Measurements from ENCODE around the gene DNMBP.
"Not testable (repeated sequence)": the region's sequence is repeated elsewhere in the genome, so short reads cannot be mapped to it uniquely, and the experiment has no call there.

Gene DNMBP

DNA sequence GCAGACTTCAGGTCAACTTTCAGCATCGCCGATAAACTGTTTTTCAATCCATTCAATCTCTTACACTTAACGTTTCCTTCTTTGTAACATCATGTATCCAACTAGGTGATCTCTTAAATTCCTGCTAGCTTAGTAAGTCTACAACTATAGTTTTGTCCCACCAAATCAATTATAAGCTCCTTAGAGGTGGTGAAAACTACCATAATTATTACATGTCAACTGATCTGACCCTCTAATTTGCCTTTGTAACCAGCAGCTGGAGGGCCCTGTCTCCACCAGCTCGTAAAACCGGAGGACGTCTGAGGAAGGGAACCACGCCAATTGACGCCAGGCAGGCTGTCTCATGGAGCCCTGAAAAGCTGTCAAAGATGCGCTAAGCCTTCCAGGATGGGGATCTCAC lies 113.9 kb downstream of the DNMBP start:
- WGBS, 2 donors (ENCODE audit: extremely low coverage in 2 of 2, insufficient read length in 2 of 2, insufficient replicate concordance in 1 of 2) = 83% methylated on average over 1 of the region's 9 CpGs; no CpG with 5 or more reads in 1 of the 2 donors

DNA sequence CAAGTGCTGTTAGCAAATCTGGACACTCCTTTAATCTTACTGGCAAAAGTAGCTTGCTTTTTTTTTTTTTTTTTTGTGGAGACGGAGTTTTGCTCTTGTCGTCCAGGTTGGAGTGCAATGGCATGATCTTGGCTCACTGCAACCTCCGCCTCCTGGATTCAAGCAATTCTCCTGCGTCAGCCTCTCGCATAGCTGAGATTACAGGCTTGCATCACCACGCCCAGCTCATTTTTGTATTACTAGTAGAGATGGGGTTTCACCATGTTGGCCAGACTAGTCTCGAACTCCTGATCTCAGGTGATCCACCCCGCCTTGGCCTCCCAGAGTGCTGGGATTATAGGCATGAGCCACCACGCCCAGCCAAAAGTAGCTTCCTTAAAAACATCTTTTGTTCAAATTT lies 114.7 kb downstream of the DNMBP start:
- not testable (repeated sequence) for H3K4me2 ChIP-seq (ENCODE audit: insufficient read depth, low read length, poor library complexity, severe bottlenecking); H3K4me1 ChIP-seq (ENCODE audit: control insufficient read depth in 2 of 2, insufficient read depth in 1 of 2, low read depth in 1 of 2, low read length in 2 of 2); H4K91ac ChIP-seq (ENCODE audit: low read depth, low read length, poor library complexity); H3K79me1 ChIP-seq (ENCODE audit: low read depth, low read length); H2BK12ac ChIP-seq (ENCODE audit: low read length); H3K9ac ChIP-seq (ENCODE audit: low read depth, low read length, poor library complexity); H2BK15ac ChIP-seq (ENCODE audit: low read length); H3K9me3 ChIP-seq (replicated peaks in 1 of 2; ENCODE audit: control insufficient read depth in 2 of 2, insufficient read depth in 1 of 2, low read depth in 1 of 2, low read length in 2 of 2); H2BK120ac ChIP-seq (ENCODE audit: low read depth, low read length); DNase-seq (ENCODE audit: low spot score); H3K4ac ChIP-seq (ENCODE audit: low read length); H2AFZ ChIP-seq (ENCODE audit: low read length); H3K27me3 ChIP-seq (ENCODE audit: control insufficient read depth in 3 of 3, insufficient read depth in 3 of 3, low read depth in 1 of 3, low read length in 3 of 3); H3K18ac ChIP-seq (ENCODE audit: low read length); H3K14ac ChIP-seq (ENCODE audit: low read length); H2BK5ac ChIP-seq (ENCODE audit: low read length); H3K27ac ChIP-seq (replicated peaks; ENCODE audit: low read length); H4K8ac ChIP-seq (ENCODE audit: low read depth, low read length); H2AK5ac ChIP-seq (ENCODE audit: low read depth, low read length); H3K4me3 ChIP-seq (ENCODE audit: low read length in 2 of 2); H3K23ac ChIP-seq (ENCODE audit: low read depth, low read length, poor library complexity)
- WGBS, 2 donors (ENCODE audit: extremely low coverage in 2 of 2, insufficient read length in 2 of 2, insufficient replicate concordance in 1 of 2) = no CpG with 5 or more reads among the region's 9 CpGs
- peaks cover 56 to 83% of the 10 kb centered on the region in 2 donors for H3K36me3 ChIP-seq (replicated peaks in 1 of 2; ENCODE audit: control insufficient read depth in 2 of 2, insufficient read depth in 2 of 2, low read length in 2 of 2)

More for the DNA sequence above, 113.9 kb downstream of the DNMBP start:
- Histone ChIP-seq H3K9ac (ENCODE audit: low read depth, low read length, poor library complexity) (no peak overlapping the region), H2BK5ac (ENCODE audit: low read length) (no peak overlapping the region), H2BK15ac (ENCODE audit: low read length) (no peak overlapping the region), H3K4me1 (ENCODE audit: control insufficient read depth in 2 of 2, insufficient read depth in 1 of 2, low read depth in 1 of 2, low read length in 2 of 2) (peaks cover 0 to 1% of the 10 kb centered on the region in 2 donors), H2AFZ (ENCODE audit: low read length) (no peak overlapping the region), H3K27ac (replicated peaks; ENCODE audit: low read length) (no peak overlapping the region), H2AK5ac (ENCODE audit: low read depth, low read length) (no peak overlapping the region), H3K9me3 (replicated peaks in 1 of 2; ENCODE audit: control insufficient read depth in 2 of 2, insufficient read depth in 1 of 2, low read depth in 1 of 2, low read length in 2 of 2) (peaks cover 0 to 2% of the 10 kb centered on the region in 2 donors), H4K91ac (ENCODE audit: low read depth, low read length, poor library complexity) (no peak overlapping the region), H3K14ac (ENCODE audit: low read length) (no peak overlapping the region), H3K36me3 (replicated peaks in 1 of 2; ENCODE audit: control insufficient read depth in 2 of 2, insufficient read depth in 2 of 2, low read length in 2 of 2) (peaks cover 54 to 83% of the 10 kb centered on the region in 2 donors), H3K79me1 (ENCODE audit: low read depth, low read length) (no peaks in the 10 kb centered on the region), H3K4ac (ENCODE audit: low read length) (no peak overlapping the region), H2BK12ac (ENCODE audit: low read length) (no peak overlapping the region), H3K4me3 (ENCODE audit: low read length in 2 of 2) (peak overlapping the region in 1 of 2 donors; percentile 13), H3K23ac (ENCODE audit: low read depth, low read length, poor library complexity) (no peak overlapping the region), H3K18ac (ENCODE audit: low read length) (no peak overlapping the region), H3K27me3 (ENCODE audit: control insufficient read depth in 3 of 3, insufficient read depth in 3 of 3, low read depth in 1 of 3, low read length in 3 of 3) (no peaks in the 10 kb centered on the region), H3K4me2 (ENCODE audit: insufficient read depth, low read length, poor library complexity, severe bottlenecking) (no peak overlapping the region), H2BK120ac (ENCODE audit: low read depth, low read length) (no peak overlapping the region), H4K8ac (ENCODE audit: low read depth, low read length) (no peak overlapping the region)
- no peak for DNase-seq (ENCODE audit: low spot score)

DNA sequence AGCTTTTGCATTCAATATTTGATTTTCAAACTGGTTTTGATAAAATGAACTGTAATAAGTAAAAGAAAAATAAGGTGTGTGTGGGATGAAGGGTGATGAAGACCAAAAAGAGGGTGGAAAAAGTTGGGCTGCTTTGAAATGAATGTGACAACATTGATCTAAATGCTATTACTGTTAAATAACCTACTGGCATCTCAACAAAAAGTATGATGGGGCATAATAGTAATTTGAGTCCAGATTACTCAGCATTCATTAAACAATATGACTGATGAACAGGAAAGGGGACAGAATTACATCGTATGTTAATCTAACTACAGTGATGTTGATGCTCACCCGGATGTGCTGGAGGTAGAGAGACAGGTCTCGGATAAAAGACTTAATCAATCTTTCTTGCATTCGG lies 115.1 kb downstream of the DNMBP start:
- H4K91ac ChIP-seq (ENCODE audit: low read depth, low read length, poor library complexity) = no peak overlapping the region
- peaks cover 0 to 1% of the 10 kb centered on the region in 2 donors for H3K4me1 ChIP-seq (ENCODE audit: control insufficient read depth in 2 of 2, insufficient read depth in 1 of 2, low read depth in 1 of 2, low read length in 2 of 2)
- no peaks in the 10 kb centered on the region for H3K79me1 ChIP-seq (ENCODE audit: low read depth, low read length)
- no peak overlapping the region for H3K4me2 ChIP-seq (ENCODE audit: insufficient read depth, low read length, poor library complexity, severe bottlenecking)
- H3K4me3 ChIP-seq (ENCODE audit: low read length in 2 of 2) = no peak overlapping the region
- H4K8ac ChIP-seq (ENCODE audit: low read depth, low read length) = no peak overlapping the region
- H3K9me3 ChIP-seq (replicated peaks in 1 of 2; ENCODE audit: control insufficient read depth in 2 of 2, insufficient read depth in 1 of 2, low read depth in 1 of 2, low read length in 2 of 2) = peaks cover 0 to 4% of the 10 kb centered on the region in 2 donors
- no peak overlapping the region for H3K4ac ChIP-seq (ENCODE audit: low read length)
- H3K27ac ChIP-seq (replicated peaks; ENCODE audit: low read length) = no peak overlapping the region
- H3K18ac ChIP-seq (ENCODE audit: low read length) = no peak overlapping the region
- H2BK120ac ChIP-seq (ENCODE audit: low read depth, low read length) = no peak overlapping the region
- no peak overlapping the region for H2BK15ac ChIP-seq (ENCODE audit: low read length)
- no peak overlapping the region for H3K9ac ChIP-seq (ENCODE audit: low read depth, low read length, poor library complexity)
- H3K14ac ChIP-seq (ENCODE audit: low read length) = no peak overlapping the region
- H3K27me3 ChIP-seq (ENCODE audit: control insufficient read depth in 3 of 3, insufficient read depth in 3 of 3, low read depth in 1 of 3, low read length in 3 of 3) = no peaks in the 10 kb centered on the region
- no peak overlapping the region for H2AFZ ChIP-seq (ENCODE audit: low read length)
- peaks cover 56 to 83% of the 10 kb centered on the region in 2 donors for H3K36me3 ChIP-seq (replicated peaks in 1 of 2; ENCODE audit: control insufficient read depth in 2 of 2, insufficient read depth in 2 of 2, low read length in 2 of 2)
- H3K23ac ChIP-seq (ENCODE audit: low read depth, low read length, poor library complexity) = no peak overlapping the region
- no peak overlapping the region for H2AK5ac ChIP-seq (ENCODE audit: low read depth, low read length)
- H2BK12ac ChIP-seq (ENCODE audit: low read length) = no peak overlapping the region
- DNase-seq (ENCODE audit: low spot score) = no peak
- no CpG with 5 or more reads among the region's 4 CpGs for WGBS, 2 donors (ENCODE audit: extremely low coverage in 2 of 2, insufficient read length in 2 of 2, insufficient replicate concordance in 1 of 2)
- H2BK5ac ChIP-seq (ENCODE audit: low read length) = no peak overlapping the region

DNA sequence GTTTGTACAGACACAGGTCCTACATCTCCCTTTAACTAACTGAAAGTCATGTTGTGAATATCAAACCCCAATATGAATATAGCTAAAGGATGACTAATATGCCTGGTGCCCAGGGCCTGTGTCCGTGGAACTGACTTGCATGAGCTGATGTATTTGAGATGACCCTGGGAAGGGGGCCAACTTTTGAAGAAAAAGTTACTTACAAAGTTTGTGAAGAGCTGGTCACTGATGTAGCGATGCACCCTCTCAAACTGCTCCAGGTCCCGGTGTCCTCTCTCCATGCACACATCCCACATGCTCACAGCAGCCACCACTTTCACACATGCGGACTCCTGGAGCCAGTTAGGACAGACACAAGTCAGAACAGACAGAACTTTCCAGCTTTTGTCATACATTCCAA lies 121.1 kb downstream of the DNMBP start:
- Histone ChIP-seq H3K4ac (ENCODE audit: low read length) (no peak overlapping the region), H3K27me3 (ENCODE audit: control insufficient read depth in 3 of 3, insufficient read depth in 3 of 3, low read depth in 1 of 3, low read length in 3 of 3) (peaks cover 0 to 2% (median 0%) of the 10 kb centered on the region in 3 experiments), H4K8ac (ENCODE audit: low read depth, low read length) (no peak overlapping the region), H4K91ac (ENCODE audit: low read depth, low read length, poor library complexity) (no peak overlapping the region), H2AFZ (ENCODE audit: low read length) (no peak overlapping the region), H3K36me3 (replicated peaks in 1 of 2; ENCODE audit: control insufficient read depth in 2 of 2, insufficient read depth in 2 of 2, low read length in 2 of 2) (peaks cover 48 to 82% of the 10 kb centered on the region in 2 donors), H3K9ac (ENCODE audit: low read depth, low read length, poor library complexity) (no peak overlapping the region), H3K4me1 (ENCODE audit: control insufficient read depth in 2 of 2, insufficient read depth in 1 of 2, low read depth in 1 of 2, low read length in 2 of 2) (no peaks in the 10 kb centered on the region), H3K4me3 (ENCODE audit: low read length in 2 of 2) (no peak overlapping the region), H2BK15ac (ENCODE audit: low read length) (no peak overlapping the region), H2BK12ac (ENCODE audit: low read length) (no peak overlapping the region), H3K79me1 (ENCODE audit: low read depth, low read length) (no peaks in the 10 kb centered on the region), H2BK5ac (ENCODE audit: low read length) (no peak overlapping the region), H3K14ac (ENCODE audit: low read length) (no peak overlapping the region), H3K18ac (ENCODE audit: low read length) (no peak overlapping the region), H3K4me2 (ENCODE audit: insufficient read depth, low read length, poor library complexity, severe bottlenecking) (no peak overlapping the region), H2AK5ac (ENCODE audit: low read depth, low read length) (no peak overlapping the region), H3K27ac (replicated peaks; ENCODE audit: low read length) (no peak overlapping the region), H2BK120ac (ENCODE audit: low read depth, low read length) (no peak overlapping the region), H3K9me3 (replicated peaks in 1 of 2; ENCODE audit: control insufficient read depth in 2 of 2, insufficient read depth in 1 of 2, low read depth in 1 of 2, low read length in 2 of 2) (peaks cover 0 to 2% of the 10 kb centered on the region in 2 donors), H3K23ac (ENCODE audit: low read depth, low read length, poor library complexity) (no peak overlapping the region)
- no peak for DNase-seq (ENCODE audit: low spot score)
- no CpG with 5 or more reads among the region's 4 CpGs for WGBS, 2 donors (ENCODE audit: extremely low coverage in 2 of 2, insufficient read length in 2 of 2, insufficient replicate concordance in 1 of 2)

Data from neuronal stem cell (in vitro differentiated cells).